Right cardiac atrium (tissue), 5 donors: Measurements from ENCODE around the gene PRR12. TPM values are rescaled to one million over a fixed set of nuclear protein-coding genes. Genes with fewer than 3 reads are reported as not detected.

ENCODE experiments used
- ATAC-seq, 2 donors: fragments of 200-7000 bp; cut with Tn5 transposase; one replicate each; pipeline versions ENCODE4 v1.8.0 to v1.9.1; 2020; ENCODE audit warnings: moderate library complexity in 2 of 2, mild to moderate bottlenecking in 1 of 2
- DNase-seq, 3 donors: peaks; one replicate each; pipeline ENCODE4 v3.0.0-alpha.2; 2020
- H3K27ac ChIP-seq: one replicate; pipeline ENCODE4 v1.5.1; 2013; ENCODE audit warnings: mild to moderate bottlenecking, low read length, control low read depth, moderate library complexity
- H3K27me3 ChIP-seq: one replicate; pipeline ENCODE4 v1.6.1; 2013; ENCODE audit not compliant: control insufficient read depth, insufficient read depth
- H3K4me1 ChIP-seq: one replicate; pipeline ENCODE4 v1.6.1; 2013; ENCODE audit warnings: low read length; ENCODE audit not compliant: control insufficient read depth, insufficient read depth
- H3K4me3 ChIP-seq: one replicate; pipeline ENCODE4 v1.5.1; 2013; ENCODE audit warnings: low read length, control low read depth
- H3K9me3 ChIP-seq: one replicate; pipeline ENCODE4 v1.6.1; 2013; ENCODE audit warnings: low read length; ENCODE audit not compliant: control insufficient read depth
- WGBS: extraction: QIAGEN DNeasy Blood & Tissue Kit; methylation state at CpG from one replicate; pipeline ENCODE4 v1.1.7; 2013; 5-methylcytosine and 5-hydroxymethylcytosine counted together
- intact Hi-C, 4 donors: fragments of 100-400 bp; cut with DNase I; formaldehyde crosslinking; loops; one replicate each; pipeline versions ENCODE4 v1.11.0 to v1.14.0; 2022 to 2023
- polyA plus RNA-seq: library from polyadenylated mRNA; stranded (reverse); fragments of 200-250 nt; gene quantifications from one replicate; pipeline ENCODE4 v1.2.3, GENCODE V29; 2013
- total RNA-seq, 4 donors: library from RNA; stranded (reverse); fragmentation: NEBNext Ultra II Directional; extraction: Animal tissue kit (Norgen Biotek cat#: 25700); gene quantifications; one replicate each; pipeline ENCODE4 v1.2.1, GENCODE V29; 2021
- donor health status: healthy with polysubstance abuse.
- donor health status: DM: no; HTN: yes; CAD: no.
- donor health status: DM: no; HTN: no; CAD: no.
- donor health status: DM: no; HTN: yes; CAD: no; lungs with severe emphysema.
- donor health status: DM: yes; HTN: yes; CAD: no.

The PRR12 gene
- total and polyA plus RNA-seq, 5 donors, result 9.8 to 19.9 (median 16.6) TPM

DNA sequence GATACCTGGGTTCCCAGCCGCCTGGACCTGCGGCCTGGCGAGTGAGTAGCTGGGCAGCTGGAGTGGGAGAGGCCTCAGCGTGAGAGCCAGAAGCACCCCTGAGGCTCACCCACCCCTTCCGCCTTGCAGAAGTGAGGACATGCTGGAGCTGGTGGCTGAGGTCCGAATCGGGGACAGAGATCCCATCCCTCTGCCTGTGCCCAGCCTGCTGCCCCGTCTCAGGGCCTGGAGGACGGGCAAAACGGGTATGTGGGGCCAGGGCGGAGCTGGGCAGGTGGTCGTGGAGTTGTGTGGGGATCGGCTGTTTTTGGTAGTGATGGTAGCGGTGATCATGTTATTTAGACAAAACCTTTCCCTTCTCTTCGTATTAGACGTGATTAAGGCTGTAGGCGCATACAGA lies 55.6 kb downstream of the PRR12 start:
- no peak overlapping the region for H3K27ac ChIP-seq
- 92% methylated on average over 17 of the region's 17 CpGs for WGBS
- no peaks in the 10 kb centered on the region for H3K27me3 ChIP-seq
- H3K4me1 ChIP-seq, result no peaks in the 10 kb centered on the region
- DNase-seq, result peak in 1 of 3 donors; percentile 25
- H3K9me3 ChIP-seq, result no peaks in the 10 kb centered on the region
- intact Hi-C loops, result no loop called here
- no peak overlapping the region for H3K4me3 ChIP-seq
- no peak for ATAC-seq

DNA sequence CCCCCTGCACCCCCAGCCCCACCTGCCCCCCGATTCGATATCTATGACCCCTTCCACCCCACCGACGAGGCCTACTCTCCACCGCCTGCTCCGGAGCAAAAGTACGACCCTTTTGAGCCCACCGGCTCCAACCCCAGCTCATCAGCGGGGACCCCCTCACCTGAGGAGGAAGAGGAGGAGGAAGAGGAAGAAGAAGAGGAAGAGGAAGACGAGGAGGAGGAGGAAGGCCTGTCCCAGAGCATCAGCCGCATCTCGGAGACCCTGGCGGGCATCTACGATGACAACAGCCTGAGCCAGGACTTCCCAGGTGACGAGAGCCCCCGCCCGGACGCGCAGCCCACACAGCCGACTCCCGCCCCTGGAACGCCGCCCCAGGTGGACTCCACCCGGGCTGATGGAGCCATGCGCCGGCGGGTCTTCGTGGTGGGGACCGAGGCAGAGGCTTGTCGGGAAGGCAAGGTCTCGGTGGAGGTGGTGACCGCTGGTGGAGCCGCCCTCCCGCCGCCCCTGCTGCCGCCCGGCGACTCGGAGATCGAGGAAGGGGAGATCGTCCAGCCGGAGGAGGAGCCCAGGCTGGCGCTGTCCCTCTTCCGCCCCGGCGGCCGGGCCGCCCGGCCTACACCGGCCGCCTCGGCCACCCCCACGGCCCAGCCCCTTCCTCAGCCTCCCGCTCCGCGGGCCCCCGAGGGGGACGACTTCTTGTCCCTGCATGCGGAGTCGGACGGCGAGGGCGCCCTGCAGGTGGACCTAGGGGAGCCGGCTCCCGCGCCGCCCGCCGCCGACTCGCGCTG lies 60.2 kb downstream of the PRR12 start:
- H3K9me3 ChIP-seq, result no peaks in the 10 kb centered on the region
- no peak for DNase-seq
- WGBS, result 95% methylated on average over 72 of the region's 72 CpGs
- H3K4me1 ChIP-seq, result no peaks in the 10 kb centered on the region
- H3K4me3 ChIP-seq, result no peak overlapping the region
- ATAC-seq, result no peak
- H3K27ac ChIP-seq, result no peak overlapping the region
- intact Hi-C loops, result no loop called here
- H3K27me3 ChIP-seq, result no peaks in the 10 kb centered on the region

DNA sequence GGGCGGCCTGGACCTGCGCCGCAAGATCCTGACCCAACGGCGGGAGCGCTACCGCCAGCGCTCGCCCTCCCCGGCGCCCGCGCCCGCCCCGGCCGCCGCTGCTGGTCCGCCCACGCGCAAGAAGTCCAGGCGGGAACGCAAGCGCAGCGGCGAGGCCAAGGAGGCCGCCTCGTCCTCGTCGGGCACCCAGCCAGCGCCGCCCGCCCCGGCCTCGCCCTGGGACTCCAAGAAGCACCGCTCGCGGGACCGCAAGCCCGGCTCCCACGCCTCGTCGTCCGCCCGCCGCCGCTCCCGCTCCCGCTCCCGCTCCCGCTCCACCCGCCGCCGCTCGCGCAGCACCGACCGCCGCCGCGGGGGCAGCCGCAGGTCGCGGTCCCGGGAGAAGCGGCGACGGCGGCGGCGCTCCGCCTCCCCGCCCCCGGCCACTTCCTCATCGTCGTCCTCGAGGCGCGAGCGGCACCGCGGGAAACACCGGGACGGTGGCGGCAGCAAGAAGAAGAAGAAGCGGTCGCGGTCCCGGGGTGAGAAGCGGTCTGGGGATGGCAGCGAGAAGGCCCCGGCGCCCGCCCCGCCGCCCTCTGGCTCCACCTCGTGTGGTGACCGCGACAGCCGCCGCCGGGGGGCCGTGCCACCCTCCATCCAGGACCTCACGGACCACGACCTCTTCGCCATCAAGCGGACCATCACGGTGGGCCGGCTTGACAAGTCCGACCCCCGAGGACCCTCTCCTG lies 61.0 kb downstream of the PRR12 start:
- intact Hi-C loops, result no loop called here
- Histone ChIP-seq H3K4me3 (no peak overlapping the region), H3K9me3 (no peaks in the 10 kb centered on the region), H3K27ac (no peak overlapping the region), H3K4me1 (no peaks in the 10 kb centered on the region), H3K27me3 (no peaks in the 10 kb centered on the region)
- 97% methylated on average over 110 of the region's 110 CpGs for WGBS
- DNase-seq, result no peak
- ATAC-seq, result no peak

DNA sequence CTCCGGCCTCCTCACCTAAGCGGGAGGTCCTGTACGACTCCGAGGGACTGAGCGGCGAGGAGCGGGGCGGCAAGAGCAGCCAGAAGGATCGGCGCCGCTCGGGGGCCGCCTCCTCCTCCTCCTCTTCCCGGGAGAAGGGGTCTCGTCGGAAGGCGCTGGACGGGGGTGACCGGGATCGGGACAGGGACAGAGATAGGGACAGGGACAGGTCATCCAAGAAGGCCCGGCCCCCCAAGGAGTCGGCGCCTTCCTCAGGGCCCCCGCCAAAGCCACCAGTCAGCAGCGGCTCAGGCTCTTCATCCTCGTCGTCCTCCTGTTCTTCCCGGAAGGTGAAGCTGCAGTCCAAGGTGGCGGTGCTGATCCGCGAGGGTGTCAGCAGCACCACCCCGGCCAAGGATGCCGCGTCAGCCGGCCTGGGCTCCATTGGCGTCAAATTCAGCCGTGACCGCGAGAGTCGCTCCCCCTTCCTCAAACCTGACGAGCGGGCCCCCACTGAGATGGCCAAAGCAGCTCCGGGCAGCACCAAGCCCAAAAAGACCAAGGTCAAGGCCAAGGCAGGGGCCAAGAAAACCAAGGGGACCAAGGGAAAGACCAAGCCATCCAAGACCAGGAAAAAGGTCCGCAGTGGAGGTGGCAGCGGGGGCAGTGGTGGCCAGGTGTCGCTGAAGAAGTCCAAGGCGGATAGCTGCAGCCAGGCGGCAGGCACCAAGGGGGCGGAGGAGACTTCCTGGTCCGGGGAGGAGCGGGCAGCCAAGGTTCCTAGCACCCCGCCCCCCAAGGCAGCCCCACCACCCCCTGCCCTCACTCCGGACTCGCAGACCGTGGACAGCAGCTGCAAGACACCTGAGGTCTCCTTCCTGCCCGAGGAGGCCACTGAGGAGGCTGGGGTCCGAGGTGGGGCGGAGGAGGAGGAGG lies 61.8 kb downstream of the PRR12 start:
- Histone ChIP-seq H3K9me3 (no peaks in the 10 kb centered on the region), H3K27ac (no peak overlapping the region), H3K4me3 (no peak overlapping the region), H3K27me3 (no peaks in the 10 kb centered on the region), H3K4me1 (no peaks in the 10 kb centered on the region)
- 93% methylated on average over 58 of the region's 58 CpGs for WGBS
- ATAC-seq, result no peak
- intact Hi-C loops, result no loop called here
- no peak for DNase-seq

DNA sequence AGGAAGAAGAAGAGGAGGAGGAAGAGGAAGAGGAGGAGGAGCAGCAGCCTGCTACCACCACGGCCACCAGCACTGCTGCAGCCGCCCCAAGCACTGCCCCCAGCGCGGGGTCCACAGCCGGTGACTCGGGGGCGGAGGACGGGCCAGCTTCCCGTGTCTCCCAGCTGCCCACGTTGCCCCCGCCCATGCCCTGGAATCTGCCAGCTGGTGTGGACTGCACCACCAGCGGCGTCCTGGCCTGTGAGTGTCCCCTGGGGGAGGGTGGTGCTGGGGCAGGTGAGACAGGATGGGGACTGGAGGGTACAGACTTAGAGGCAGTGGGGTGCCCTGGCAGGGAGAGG lies 62.5 kb downstream of the PRR12 start:
- no peak overlapping the region for H3K4me3 ChIP-seq
- no peaks in the 10 kb centered on the region for H3K4me1 ChIP-seq
- ATAC-seq, result no peak
- no peak overlapping the region for H3K27ac ChIP-seq
- intact Hi-C loops, result no loop called here
- no peaks in the 10 kb centered on the region for H3K9me3 ChIP-seq
- 85% methylated on average over 13 of the region's 13 CpGs for WGBS
- H3K27me3 ChIP-seq, result no peaks in the 10 kb centered on the region
- no peak for DNase-seq

DNA sequence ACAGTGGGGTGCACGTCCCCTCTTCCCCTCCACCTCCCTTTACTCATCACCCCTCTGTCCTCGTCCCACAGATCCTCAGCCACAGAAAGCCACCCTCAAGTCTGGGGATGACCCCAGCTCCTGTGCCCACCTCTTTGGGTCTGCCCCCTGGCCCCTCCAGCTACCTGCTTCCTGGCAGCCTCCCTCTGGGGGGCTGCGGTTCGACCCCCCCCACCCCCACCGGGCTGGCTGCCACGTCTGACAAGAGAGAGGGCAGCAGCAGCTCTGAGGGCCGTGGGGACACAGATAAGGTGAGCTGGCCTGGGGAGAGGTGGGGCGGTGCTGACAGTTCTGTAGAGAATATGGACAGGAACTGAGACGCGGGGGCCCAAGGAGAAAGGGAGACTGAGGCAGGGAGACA lies 63.6 kb downstream of the PRR12 start:
- H3K4me1 ChIP-seq, result no peaks in the 10 kb centered on the region
- H3K27me3 ChIP-seq, result no peaks in the 10 kb centered on the region
- intact Hi-C loops, result no loop called here
- 76% methylated on average over 10 of the region's 10 CpGs for WGBS
- no peak overlapping the region for H3K27ac ChIP-seq
- no peak for DNase-seq
- no peak overlapping the region for H3K4me3 ChIP-seq
- ATAC-seq, result no peak
- no peaks in the 10 kb centered on the region for H3K9me3 ChIP-seq

DNA sequence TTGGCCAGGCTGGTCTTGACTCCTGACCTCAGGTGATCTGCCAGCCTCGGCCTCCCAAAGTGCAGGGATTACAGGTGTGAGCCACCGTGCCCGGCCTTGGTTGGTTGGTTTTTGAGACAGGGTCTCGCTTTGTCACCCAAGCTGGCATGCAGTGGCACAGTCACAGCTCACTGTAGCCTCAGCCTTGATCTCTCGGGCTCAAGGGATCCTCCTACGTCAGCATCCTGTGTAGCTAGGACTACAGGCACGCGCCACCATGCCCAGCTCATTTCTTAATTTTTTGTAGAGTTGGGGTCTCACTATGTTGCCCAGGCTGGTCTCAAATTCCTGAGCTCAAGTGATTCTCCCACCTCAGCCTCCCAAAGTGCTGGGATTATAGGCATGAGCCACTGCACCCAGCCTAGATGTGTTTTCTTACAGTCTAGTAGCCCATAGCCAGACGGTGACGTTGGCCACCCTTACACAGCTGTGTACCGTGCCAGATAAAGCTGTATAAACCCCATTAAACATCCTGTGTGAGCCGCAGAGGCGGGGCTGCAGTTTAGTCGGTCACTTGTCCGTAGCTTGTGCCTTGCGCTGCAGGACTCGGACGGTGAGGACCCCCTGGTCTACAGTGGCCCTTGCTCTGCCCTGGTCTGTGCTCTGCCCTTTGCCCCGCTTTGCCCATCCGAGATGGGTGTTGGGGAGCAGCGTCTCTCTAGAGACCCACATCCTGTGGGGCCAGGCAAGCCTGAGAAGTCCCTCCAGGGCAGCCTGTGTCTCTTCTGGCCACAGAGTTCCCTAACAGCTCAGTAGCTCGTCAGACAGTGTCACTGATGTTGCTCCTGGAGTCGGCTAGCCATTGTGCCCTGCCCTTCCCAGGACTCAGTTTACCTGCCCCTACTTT lies 64.8 kb downstream of the PRR12 start:
- Histone ChIP-seq H3K4me3 (no peak overlapping the region), H3K27me3 (no peaks in the 10 kb centered on the region), H3K4me1 (no peaks in the 10 kb centered on the region), H3K27ac (no peak overlapping the region), H3K9me3 (no peaks in the 10 kb centered on the region)
- DNase-seq, result no peak
- intact Hi-C loops, result loop anchor here in 1 of 4 donors (5.0 kb wide), 1 partner anchor 149 kb away; no protein-coding TSS in a partner anchor
- 87% methylated on average over 23 of the region's 23 CpGs for WGBS
- no peak for ATAC-seq

DNA sequence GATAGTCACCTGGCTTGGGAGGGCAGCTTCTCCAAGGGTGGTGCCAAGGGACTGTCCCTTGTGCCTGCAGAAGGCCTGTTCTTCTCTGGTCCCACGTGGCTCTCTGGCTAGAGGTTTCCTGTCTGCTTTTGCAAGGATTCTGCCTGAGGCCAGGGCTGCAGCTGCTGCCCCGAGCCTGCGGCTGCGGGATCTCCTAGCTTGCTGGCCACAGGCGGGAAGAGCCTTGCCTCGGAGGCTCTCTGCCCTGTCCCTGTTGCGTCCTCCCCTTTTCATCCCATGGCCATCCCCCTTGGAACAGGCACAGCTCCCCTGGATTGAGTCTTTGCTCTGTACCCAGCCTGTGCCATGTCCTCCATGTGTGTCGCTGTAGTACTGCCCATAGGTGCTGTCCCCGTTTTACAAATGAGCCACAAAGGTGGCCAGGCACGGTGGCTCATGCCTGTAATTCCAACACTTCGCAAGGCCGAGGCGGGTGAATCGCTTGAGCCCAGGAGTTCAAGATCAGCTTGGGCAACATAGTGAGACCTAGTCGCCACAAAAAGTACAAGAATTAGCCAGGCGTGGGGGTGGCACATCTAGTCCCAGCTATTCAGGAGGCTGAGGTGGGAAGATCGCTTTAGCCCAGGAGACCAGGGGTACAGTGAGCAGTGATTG lies 65.6 kb downstream of the PRR12 start:
- Histone ChIP-seq H3K4me3 (no peak overlapping the region), H3K9me3 (no peaks in the 10 kb centered on the region), H3K27ac (no peak overlapping the region), H3K4me1 (no peaks in the 10 kb centered on the region), H3K27me3 (no peaks in the 10 kb centered on the region)
- WGBS, result 91% methylated on average over 17 of the region's 17 CpGs
- ATAC-seq (no peak), DNase-seq (no peak)
- intact Hi-C loops, result loop anchor here in 1 of 4 donors (5.0 kb wide), 1 partner anchor 149 kb away; no protein-coding TSS in a partner anchor

DNA sequence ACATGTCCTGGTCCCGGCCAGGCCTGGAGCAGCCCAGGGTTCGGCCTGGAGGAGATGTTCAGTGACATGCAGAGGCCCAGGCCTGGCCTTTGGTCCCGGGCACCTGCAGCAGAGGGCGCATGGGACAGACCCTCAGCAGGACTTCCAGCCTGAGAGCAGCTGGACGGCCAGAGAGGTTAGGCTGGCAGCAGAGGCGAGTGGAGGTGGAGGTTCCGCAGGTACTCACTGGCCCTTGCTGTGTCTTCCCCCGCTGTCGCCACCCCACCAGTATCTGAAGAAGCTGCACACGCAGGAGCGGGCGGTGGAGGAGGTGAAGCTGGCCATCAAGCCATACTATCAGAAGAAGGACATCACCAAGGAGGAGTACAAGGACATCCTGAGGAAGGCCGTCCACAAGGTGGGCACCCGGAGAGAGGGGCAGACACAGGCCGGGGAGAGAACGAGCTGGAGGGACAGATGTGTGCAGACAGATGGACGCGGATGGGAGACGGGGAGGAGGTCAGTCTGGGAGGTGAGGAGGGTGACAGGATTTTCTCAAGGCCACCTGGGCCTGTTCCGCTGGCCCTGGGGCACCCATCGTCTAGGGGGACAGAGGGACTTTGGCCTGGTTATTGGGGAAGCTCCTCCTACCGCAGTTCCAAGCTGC lies 66.6 kb downstream of the PRR12 start:
- DNase-seq (no peak), ATAC-seq (no peak)
- no peaks in the 10 kb centered on the region for H3K9me3 ChIP-seq
- H3K27ac ChIP-seq, result no peak overlapping the region
- H3K4me3 ChIP-seq, result no peak overlapping the region
- no peaks in the 10 kb centered on the region for H3K27me3 ChIP-seq
- 92% methylated on average over 22 of the region's 22 CpGs for WGBS
- H3K4me1 ChIP-seq, result no peaks in the 10 kb centered on the region
- intact Hi-C loops, result loop anchor here in 1 of 4 donors (5.0 kb wide), 1 partner anchor 150 kb away; no protein-coding TSS in a partner anchor
